Esophagus squamous epithelium (tissue), 5 donors: Measurements from ENCODE around the gene MIA3. TPM values are rescaled to one million over a fixed set of nuclear protein-coding genes. Genes with fewer than 3 reads are reported as not detected.

Experiments used
- DNase-seq: peaks from one replicate; lab custom pipeline; 2025; lab: John Stamatoyannopoulos, UW
- H3K27ac ChIP-seq, 4 donors: fragments of 200-600 bp; sonication (generic); one replicate each; pipeline ENCODE4 v1.5.1; 2016 to 2019; ENCODE audit warnings: mild to moderate bottlenecking in 1 of 4
- H3K27me3 ChIP-seq, 4 donors: fragments of 200-600 bp; sonication (generic); 1 replicate in 3 of 4; 2 replicates in 1 of 4; pipeline versions ENCODE4 v1.5.1 to v1.6.0; 2017 to 2021; ENCODE audit warnings: antibody characterized with exemption in 1 of 4
- H3K36me3 ChIP-seq, 3 donors: fragments of 200-600 bp; sonication (generic); one replicate each; pipeline ENCODE4 v1.5.1; 2016 to 2019
- H3K4me1 ChIP-seq, 3 donors: fragments of 200-600 bp; sonication (generic); one replicate each; pipeline ENCODE4 v1.5.1; 2017 to 2019
- H3K4me3 ChIP-seq, 4 donors: fragments of 200-600 bp; sonication (generic); 1 replicate in 3 of 4; 2 replicates in 1 of 4; pipeline ENCODE4 v1.5.1; 2016 to 2019; ENCODE audit warnings: mild to moderate bottlenecking in 2 of 4, moderate library complexity in 1 of 4
- H3K9me3 ChIP-seq, 3 donors: fragments of 200-600 bp; sonication (generic); one replicate each; pipeline ENCODE4 v1.5.1; 2016 to 2019
- CTCF ChIP-seq, 6 experiments: fragments of 450-650 bp in 4 of 6; fragments of 200-600 bp in 2 of 6; sonication (generic) in 2 of 6; IDR thresholded peaks; one replicate each; pipeline ENCODE4 v1.5.1; 2016 to 2019; ENCODE audit warnings: antibody characterized with exemption in 6 of 6, mild to moderate bottlenecking in 4 of 6, moderate library complexity in 4 of 6
- POLR2A ChIP-seq, 4 donors: fragments of 450-650 bp; IDR thresholded peaks; one replicate each; pipeline ENCODE4 v1.6.1; 2017; ENCODE audit warnings: antibody characterized with exemption in 4 of 4, mild to moderate bottlenecking in 4 of 4, moderate library complexity in 3 of 4
- WGBS, 2 donors: methylation state at CpG; one replicate each; pipeline ENCODE4 v1.1.5; 2018; 5-methylcytosine and 5-hydroxymethylcytosine counted together
- intact Hi-C: fragments of 100-400 bp; cut with DNase I; formaldehyde crosslinking; loops from one replicate; pipeline ENCODE4 v1.15.0; 2022
- total RNA-seq, 4 donors: library from RNA; depleted of rRNA; stranded (reverse); fragments of >200 nt; gene quantifications; one replicate each; pipeline ENCODE4 v1.1.0, GENCODE V29; 2016
- donor health status: DM: yes; HTN: yes; CAD: no.

The MIA3 gene
- total RNA-seq: 10 to 100 TPM; 17.5 to 40.4 (median 24.0) TPM

GRCh38 chr1:222618001-222618879, at the start of gene MIA3:
Gene MIA3 (plus strand): TSS chr1:222618097. CDS start chr1:222618111, 14 bp downstream.
- Histone ChIP-seq H3K36me3 (peaks cover 0 to 17% (median 0%) of the 10 kb centered on the region in 3 donors), H3K4me1 (peaks cover 8 to 30% (median 13%) of the 10 kb centered on the region in 3 donors), H3K4me3 (peak within 1 kb of the TSS; percentile 73 to 100 (median 93)), H3K27me3 (peaks cover 0 to 4% (median 0%) of the 10 kb centered on the region in 4 donors), H3K27ac (peak within 1 kb of the TSS; percentile 75 to 93 (median 91)), H3K9me3 (no peaks in the 10 kb centered on the region)
- DNase-seq: peak; percentile 61
- TF ChIP-seq POLR2A (IDR thresholded peaks at IDR 0.05) (peak in 2 of 4 donors; percentile 1 to 50), CTCF (IDR thresholded peaks at IDR 0.05) (no peak)
- intact Hi-C loops: no loop called here
- 2% methylated on average over 8 of the region's 81 CpGs; no CpG with 5 or more reads in 1 of the 2 donors for WGBS, 2 donors

DNA sequence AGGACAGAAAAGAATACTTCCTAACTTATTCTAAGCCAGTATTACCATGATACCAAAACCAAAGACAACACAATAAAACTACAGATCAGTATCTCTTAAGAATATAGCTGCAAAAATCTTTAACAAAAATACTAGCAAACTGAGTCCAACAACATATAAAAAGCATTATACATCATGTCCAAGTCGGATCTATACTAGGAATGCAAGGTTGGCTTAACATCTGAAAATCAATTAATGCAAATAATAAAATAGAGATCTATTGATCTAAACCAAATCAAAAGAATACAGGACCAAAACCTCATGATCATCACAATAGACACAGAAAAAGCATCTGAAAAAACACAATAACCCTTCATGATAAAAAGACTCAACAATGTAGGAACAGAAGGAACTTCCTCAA, 47.1 kb upstream of the MIA3 start:
- DNase-seq: no peak
- Histone ChIP-seq H3K4me1 (no peaks in the 10 kb centered on the region), H3K9me3 (peaks cover 0 to 8% (median 0%) of the 10 kb centered on the region in 3 donors), H3K27me3 (no peaks in the 10 kb centered on the region), H3K36me3 (peaks cover 0 to 75% (median 12%) of the 10 kb centered on the region in 3 donors), H3K4me3 (no peak overlapping the region), H3K27ac (no peak overlapping the region)
- intact Hi-C loops: no loop called here
- TF ChIP-seq POLR2A (IDR thresholded peaks at IDR 0.05): no peak
- TF ChIP-seq CTCF (IDR thresholded peaks at IDR 0.05): no peak
- 91 to 100% methylated on average over 1 of the region's 1 CpG for WGBS, 2 donors

DNA sequence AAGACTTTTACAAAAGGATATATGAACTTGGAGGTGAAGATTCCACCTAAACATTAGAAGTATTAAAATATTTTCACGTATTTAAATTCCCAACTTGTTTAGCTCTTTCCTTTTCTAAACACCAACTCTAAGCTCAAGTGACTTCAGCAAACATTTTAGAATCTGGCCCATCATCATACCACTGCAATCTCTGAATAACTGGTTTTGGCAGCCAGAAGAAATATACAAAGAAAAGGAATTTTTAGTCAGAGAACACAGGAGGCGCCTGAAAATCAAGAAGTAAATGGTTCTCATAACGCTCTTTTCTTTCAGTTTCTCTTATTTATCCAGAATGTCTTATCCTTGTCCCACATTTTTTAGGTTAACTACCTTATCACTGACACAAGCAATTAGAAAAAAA, 38.6 kb upstream of the MIA3 start:
- H3K4me3 ChIP-seq: no peak overlapping the region
- no peak overlapping the region for H3K27ac ChIP-seq
- TF ChIP-seq CTCF (IDR thresholded peaks at IDR 0.05): no peak
- no peak for DNase-seq
- intact Hi-C loops: no loop called here
- WGBS, 2 donors: 96 to 98% methylated on average over 3 of the region's 3 CpGs
- no peaks in the 10 kb centered on the region for H3K9me3 ChIP-seq
- H3K4me1 ChIP-seq: peaks cover 0 to 5% (median 4%) of the 10 kb centered on the region in 3 donors
- H3K36me3 ChIP-seq: peaks cover 0 to 67% (median 6%) of the 10 kb centered on the region in 3 donors
- H3K27me3 ChIP-seq: no peaks in the 10 kb centered on the region

DNA sequence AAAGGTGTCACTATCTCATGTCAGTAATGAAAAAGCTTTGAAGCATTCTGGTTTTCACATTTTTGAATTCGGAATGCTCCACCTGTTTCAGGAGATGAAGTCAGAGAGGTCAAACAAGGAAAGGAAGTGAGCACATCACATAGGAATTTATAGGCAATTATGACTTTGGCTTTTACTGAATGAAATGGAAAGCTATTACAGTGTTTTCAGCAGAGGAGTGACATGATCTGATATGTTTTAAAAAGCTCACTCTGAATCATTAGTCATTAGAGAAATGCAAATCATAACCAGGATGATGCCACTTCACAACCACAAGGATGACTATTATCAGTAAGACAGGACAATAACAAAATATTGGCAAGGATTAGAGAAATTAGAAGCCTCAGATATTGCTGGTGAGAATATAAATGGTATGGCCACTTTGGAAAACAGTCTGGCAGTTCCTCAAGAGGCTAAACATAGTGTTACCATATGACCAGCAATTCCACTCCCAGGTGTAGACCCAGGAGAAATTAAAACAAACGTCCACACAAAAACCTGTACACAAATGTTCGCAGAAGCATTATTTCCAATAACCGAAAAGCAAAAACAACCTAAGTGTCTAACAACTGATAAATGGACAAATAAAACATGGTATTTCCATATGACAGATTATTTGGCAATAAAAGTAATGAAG, 35.7 kb upstream of the MIA3 start:
- no peak for TF ChIP-seq POLR2A (IDR thresholded peaks at IDR 0.05)
- TF ChIP-seq CTCF (IDR thresholded peaks at IDR 0.05): no peak
- 73 to 83% methylated on average over 4 of the region's 4 CpGs for WGBS, 2 donors
- H3K27ac ChIP-seq: no peak overlapping the region

More for the DNA sequence above, 35.7 kb upstream of the MIA3 start:
- Histone ChIP-seq H3K36me3 (peaks cover 0 to 70% (median 12%) of the 10 kb centered on the region in 3 donors), H3K27me3 (no peaks in the 10 kb centered on the region), H3K4me3 (no peak overlapping the region), H3K4me1 (peaks cover 0 to 5% (median 4%) of the 10 kb centered on the region in 3 donors), H3K9me3 (no peaks in the 10 kb centered on the region)
- no peak for DNase-seq
- intact Hi-C loops: no loop called here
